Activated CD8-positive, alpha-beta memory T cell treated with anti-CD3 and anti-CD28 coated beads for 1 hour (primary cell): ENCODE results near the gene WDR27.

ENCODE experiments used
- DNase-seq, 2 donors: peaks; one replicate each; pipeline ENCODE4 v3.0.0-alpha.2; 2020; ENCODE audit warnings: low read depth in 1 of 2; ENCODE audit errors: extremely low read depth in 1 of 2

Gene WDR27

DNA sequence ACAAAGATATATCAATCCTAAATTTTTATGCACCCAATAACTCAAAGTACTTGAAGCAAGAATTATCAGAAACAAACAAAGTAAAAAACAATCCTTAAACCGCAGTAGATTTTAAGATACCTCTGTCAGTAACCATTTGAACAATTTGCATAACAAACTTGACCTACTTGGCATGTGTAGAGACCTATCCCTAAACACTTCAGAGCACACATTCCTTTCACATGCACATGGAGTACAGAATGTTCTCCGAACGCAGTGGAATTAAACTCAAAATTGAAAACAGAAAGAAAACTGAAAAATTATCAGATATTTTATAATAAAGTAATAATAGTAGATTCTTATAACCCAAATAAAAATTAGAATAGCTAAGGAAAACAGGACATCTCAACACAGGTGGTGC is 285.6 kb downstream of the WDR27 start:
- DNase-seq = no peak

DNA sequence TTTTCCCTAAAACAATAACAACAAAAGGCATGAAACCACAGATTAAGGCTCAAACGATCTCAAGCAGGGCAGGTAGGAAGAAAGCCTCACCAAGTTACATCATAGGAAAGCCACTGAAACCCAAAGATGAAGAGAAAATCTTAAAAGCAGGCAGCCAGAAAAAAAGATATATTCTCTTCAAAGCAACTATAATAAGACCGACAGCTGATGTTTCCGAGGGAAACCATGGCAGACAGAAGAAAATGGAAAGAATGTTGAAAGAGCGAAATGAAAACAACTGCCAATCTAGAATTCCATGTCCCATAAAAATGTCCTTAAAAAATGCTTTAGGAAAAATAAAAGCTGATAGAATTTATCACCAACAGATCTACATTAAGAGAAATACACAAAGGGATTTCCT is 286.6 kb downstream of the WDR27 start:
- no peak for DNase-seq

GRCh38 chr6:169411722-169412121 is 290.1 kb downstream of the WDR27 start:
- no peak for DNase-seq

DNA sequence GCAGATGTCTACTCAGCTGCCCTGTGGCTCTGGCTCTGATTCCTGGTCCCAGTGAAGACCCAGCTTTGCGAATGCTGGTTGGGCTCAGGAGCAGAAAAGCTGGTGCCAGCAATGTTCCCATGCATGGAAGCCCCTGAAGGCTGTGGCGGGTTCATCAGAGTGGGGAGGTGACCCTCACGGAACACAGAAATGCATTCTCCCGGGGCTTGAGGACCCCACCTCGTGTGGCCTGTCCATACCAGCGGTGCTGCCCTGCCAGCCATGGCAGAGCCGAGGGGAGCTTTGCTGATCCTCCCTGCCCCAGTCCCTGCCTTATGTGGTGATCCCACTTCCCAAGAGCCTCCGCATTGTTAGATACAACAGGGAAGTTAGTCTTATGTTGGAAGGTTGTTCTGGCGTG is 290.5 kb downstream of the WDR27 start:
- no peak for DNase-seq

- DNase-seq = no peak
Observed at GRCh38 chr6:169409742-169410312, 292.0 kb downstream of the WDR27 start.

- no peak for DNase-seq
Observed at GRCh38 chr6:169407325-169407724, 294.5 kb downstream of the WDR27 start.
